DND-41 (cell line): ENCODE results near the gene HAPLN3.

Experiments used
- CTCF ChIP-seq: IDR thresholded peaks from 2 replicates; pipeline ENCODE4 v1.5.1; 2012; ENCODE audit warnings: borderline replicate concordance, low read length, moderate library complexity, mild to moderate bottlenecking; ENCODE audit not compliant: poor library complexity, severe bottlenecking; ENCODE audit errors: extremely low read depth
- EZH2 ChIP-seq: IDR thresholded peaks from 3 replicates; pipeline ENCODE4 v1.6.1; 2012; ENCODE audit warnings: borderline replicate concordance, low read depth, mild to moderate bottlenecking, moderate library complexity, low read length, inconsistent platforms; ENCODE audit not compliant: severe bottlenecking

- TF ChIP-seq CTCF = no peak
- no peak for TF ChIP-seq EZH2
Observed at GRCh38 chr15:88828791-88829190, 66.6 kb downstream of the HAPLN3 start.
